ENCODE results near the gene GPC6.

Gene GPC6

GRCh38 chr13:93472296-93472695 is 245.7 kb downstream of the GPC6 start:
- Histone ChIP-seq H2AFZ (ENCODE audit: low read depth) (no peak overlapping the region), H3K27ac (no peak overlapping the region), H3K4me2 (no peak overlapping the region), H3K4me1 (ENCODE audit: low read depth, poor library complexity, severe bottlenecking) (peaks cover 13% of the 10 kb centered on the region), H3K9ac (no peak overlapping the region), H3K36me3 (ENCODE audit: insufficient read depth) (no peaks in the 10 kb centered on the region), H3K4me3 (IDR thresholded peaks at IDR 0.05; ENCODE audit: insufficient read depth, low read depth, low read length) (no peak overlapping the region), H3K79me2 (ENCODE audit: insufficient read depth, low read depth) (no peaks in the 10 kb centered on the region), H3K27me3 (ENCODE audit: insufficient read depth, low read depth) (no peaks in the 10 kb centered on the region), H4K20me1 (ENCODE audit: insufficient read depth) (no peaks in the 10 kb centered on the region)
- no peak for TF ChIP-seq CTCF (conservative IDR thresholded peaks at IDR 0.05; ENCODE audit: low read depth, low read length)

- no peak overlapping the region for H3K9ac ChIP-seq
- H3K27ac ChIP-seq, result no peak overlapping the region
- no peak overlapping the region for H3K4me3 ChIP-seq (IDR thresholded peaks at IDR 0.05; ENCODE audit: insufficient read depth, low read depth, low read length)
- H3K79me2 ChIP-seq (ENCODE audit: insufficient read depth, low read depth), result no peaks in the 10 kb centered on the region
- H3K4me2 ChIP-seq, result no peak overlapping the region
- no peak overlapping the region for H2AFZ ChIP-seq (ENCODE audit: low read depth)
- H3K36me3 ChIP-seq (ENCODE audit: insufficient read depth), result no peaks in the 10 kb centered on the region
- H3K27me3 ChIP-seq (ENCODE audit: insufficient read depth, low read depth), result no peaks in the 10 kb centered on the region
- peaks cover 13% of the 10 kb centered on the region for H3K4me1 ChIP-seq (ENCODE audit: low read depth, poor library complexity, severe bottlenecking)
- H4K20me1 ChIP-seq (ENCODE audit: insufficient read depth), result no peaks in the 10 kb centered on the region
- TF ChIP-seq CTCF (conservative IDR thresholded peaks at IDR 0.05; ENCODE audit: low read depth, low read length), result no peak
Measured at GRCh38 chr13:93472814-93473296, 246.2 kb downstream of the GPC6 start.

- Histone ChIP-seq H3K27me3 (ENCODE audit: insufficient read depth, low read depth) (no peaks in the 10 kb centered on the region), H3K36me3 (ENCODE audit: insufficient read depth) (no peaks in the 10 kb centered on the region), H3K4me1 (ENCODE audit: low read depth, poor library complexity, severe bottlenecking) (peaks cover 13% of the 10 kb centered on the region), H3K27ac (no peak overlapping the region), H3K4me2 (no peak overlapping the region), H2AFZ (ENCODE audit: low read depth) (no peak overlapping the region), H3K79me2 (ENCODE audit: insufficient read depth, low read depth) (no peaks in the 10 kb centered on the region), H3K9ac (no peak overlapping the region), H3K4me3 (IDR thresholded peaks at IDR 0.05; ENCODE audit: insufficient read depth, low read depth, low read length) (no peak overlapping the region), H4K20me1 (ENCODE audit: insufficient read depth) (no peaks in the 10 kb centered on the region)
- TF ChIP-seq CTCF (conservative IDR thresholded peaks at IDR 0.05; ENCODE audit: low read depth, low read length), result no peak
Measured at GRCh38 chr13:93473441-93474270, 247.0 kb downstream of the GPC6 start.

GRCh38 chr13:93476175-93476574 is 249.6 kb downstream of the GPC6 start:
- H3K9ac ChIP-seq, result no peak overlapping the region
- no peaks in the 10 kb centered on the region for H3K79me2 ChIP-seq (ENCODE audit: insufficient read depth, low read depth)
- H3K4me1 ChIP-seq (ENCODE audit: low read depth, poor library complexity, severe bottlenecking), result peaks cover 13% of the 10 kb centered on the region
- no peak overlapping the region for H3K27ac ChIP-seq
- no peak overlapping the region for H2AFZ ChIP-seq (ENCODE audit: low read depth)
- no peaks in the 10 kb centered on the region for H3K36me3 ChIP-seq (ENCODE audit: insufficient read depth)
- H3K27me3 ChIP-seq (ENCODE audit: insufficient read depth, low read depth), result no peaks in the 10 kb centered on the region
- TF ChIP-seq CTCF (conservative IDR thresholded peaks at IDR 0.05; ENCODE audit: low read depth, low read length), result no peak
- no peak overlapping the region for H3K4me2 ChIP-seq
- H3K4me3 ChIP-seq (IDR thresholded peaks at IDR 0.05; ENCODE audit: insufficient read depth, low read depth, low read length), result no peak overlapping the region
- H4K20me1 ChIP-seq (ENCODE audit: insufficient read depth), result no peaks in the 10 kb centered on the region
